HG02623 (cell line): ENCODE data around the gene ARHGAP27.

Experiments
- ATAC-seq: cut with Tn5 transposase; IDR thresholded peaks from one replicate; pipeline ENCODE4 v1.9.1; 2021; ENCODE audit warnings: moderate library complexity; ENCODE audit not compliant: unreplicated experiment

The ARHGAP27 gene

GRCh38 chr17:45431531-45432404 is 902 bp downstream of the ARHGAP27 start:
- ATAC-seq = no peak

- ATAC-seq = no peak
Observed at GRCh38 chr17:45430738-45431530, 1.7 kb downstream of the ARHGAP27 start.

- no peak for ATAC-seq
Observed at GRCh38 chr17:45430006-45430737, 2.5 kb downstream of the ARHGAP27 start.

- no peak for ATAC-seq
Observed at GRCh38 chr17:45429339-45430005, 3.2 kb downstream of the ARHGAP27 start.

GRCh38 chr17:45428931-45429338 is 3.7 kb downstream of the ARHGAP27 start:
- ATAC-seq = no peak

- no peak for ATAC-seq
Observed at GRCh38 chr17:45428050-45428617, 4.5 kb downstream of the ARHGAP27 start.

- ATAC-seq = no peak
Observed at GRCh38 chr17:45427181-45427835, 5.4 kb downstream of the ARHGAP27 start.

- ATAC-seq = no peak
Observed at GRCh38 chr17:45426561-45426960, 6.1 kb downstream of the ARHGAP27 start.

- no peak for ATAC-seq
Observed at GRCh38 chr17:45425984-45426413, 6.7 kb downstream of the ARHGAP27 start.

GRCh38 chr17:45425125-45425983 is 7.3 kb downstream of the ARHGAP27 start:
- ATAC-seq = no peak

GRCh38 chr17:45424769-45425124 is 7.9 kb downstream of the ARHGAP27 start:
- no peak for ATAC-seq

GRCh38 chr17:45423975-45424335 is 8.7 kb downstream of the ARHGAP27 start:
- no peak for ATAC-seq

GRCh38 chr17:45423304-45423974 is 9.2 kb downstream of the ARHGAP27 start:
- no peak for ATAC-seq

- ATAC-seq = no peak
Observed at GRCh38 chr17:45414990-45415881, 17.4 kb downstream of the ARHGAP27 start.

GRCh38 chr17:45413498-45413923 is 19.2 kb downstream of the ARHGAP27 start:
- no peak for ATAC-seq

GRCh38 chr17:45411348-45412105 is 21.1 kb downstream of the ARHGAP27 start:
- ATAC-seq = no peak
